ENCODE measurements around the gene NDOR1. TPM values are rescaled to one million over a fixed set of nuclear protein-coding genes. Genes with fewer than 3 reads are reported as not detected.

Gene NDOR1
- total and polyA plus RNA-seq, 2 donors (not counting 3 experiments of a cell fraction or from before 2014, with no cell fraction given), result 13.5 to 26.7 TPM

- H3K4me3 ChIP-seq (replicated peaks in 1 of 3; ENCODE audit: insufficient read depth in 1 of 3, low read depth in 1 of 3, low read length in 3 of 3), result peak overlapping the region; percentile 80 to 91 (median 82)
- H3K36me3 ChIP-seq (ENCODE audit: control insufficient read depth in 2 of 2, extremely low read depth in 1 of 2, insufficient read depth in 2 of 2, low read length in 2 of 2), result no peaks in the 10 kb centered on the region
- intact Hi-C loops (cut with micrococcal nuclease), result loop anchor here (1.0 to 2.0 kb wide), 6 partner anchors 13 to 101 kb away; partner anchors contain the start of genes TPRN and TUBB4B
- H3K27me3 ChIP-seq (ENCODE audit: control insufficient read depth in 2 of 2, insufficient read depth in 2 of 2, low read length in 2 of 2), result no peaks in the 10 kb centered on the region
- POLR2A ChIA-PET, result interaction anchor here (0.6 to 1.9 kb wide), 6 partner anchors 17 to 377 kb away, joined by 3 to 10 read pairs (median 6); partner anchors contain the start of genes TPRN and TUBB4B
- no peaks in the 10 kb centered on the region for H3K9me1 ChIP-seq (replicated peaks; ENCODE audit: control insufficient read depth, extremely low read depth, insufficient read depth, low read length)
- H2AFZ ChIP-seq (ENCODE audit: low read depth, low read length), result peak overlapping the region; percentile 95
- FAIRE-seq, result peak; percentile 96
- H3K9ac ChIP-seq (replicated peaks; ENCODE audit: extremely low read depth, insufficient read depth, low read length), result peak overlapping the region; percentile 70
- CTCF ChIA-PET, result interaction anchor here (0.6 to 6.3 kb wide), 12 partner anchors 8 to 105 kb away, joined by 3 to 63 read pairs (median 8); partner anchors contain the start of genes NDOR1, SSNA1 and TMEM203
- TF ChIP-seq GATA2 (IDR thresholded peaks at IDR 0.05; ENCODE audit: insufficient read depth, insufficient read length, low read depth, low read length) (no peak), MAX (IDR thresholded peaks at IDR 0.05; ENCODE audit: insufficient read depth, insufficient read length) (no peak), CTCF (IDR thresholded peaks at IDR 0.05; ENCODE audit: extremely low read depth in 1 of 2, insufficient read depth in 1 of 2, low read depth in 1 of 2, low read length in 2 of 2) (no peak), POLR2A (IDR thresholded peaks at IDR 0.05; ENCODE audit: low read depth, low read length) (peak; percentile 78), POLR2AphosphoS5 (IDR thresholded peaks at IDR 0.05; ENCODE audit: insufficient read depth, low read depth, low read length) (peak; percentile 88), EZH2 (IDR thresholded peaks at IDR 0.05; ENCODE audit: borderline replicate concordance, low read depth, low read length, severe bottlenecking) (no peak)
- peak; percentile 98 for DNase-seq (ENCODE audit: low read depth, low spot score)
- peak overlapping the region; percentile 68 for H3K27ac ChIP-seq (ENCODE audit: insufficient read depth, low read depth, low read length)
- H3K4me2 ChIP-seq (ENCODE audit: insufficient read depth, low read length), result peak overlapping the region; percentile 86
- H4K20me1 ChIP-seq (replicated peaks; ENCODE audit: control insufficient read depth, extremely low read depth, insufficient read depth, low read length), result no peaks in the 10 kb centered on the region
- peaks cover 18% of the 10 kb centered on the region for H3K4me1 ChIP-seq (ENCODE audit: control insufficient read depth, extremely low read depth, insufficient read depth, low read length)
- dilution Hi-C loops (cut with MboI; ENCODE audit: extremely low pct_ligation_motif_present, low sequenced_read_pairs), result no loop called here
- H3K79me2 ChIP-seq (ENCODE audit: control insufficient read depth, insufficient read depth, low read length), result no peaks in the 10 kb centered on the region
- TSS peak; percentile 95 for BruUV-seq (replicated peaks)
- H3K9me3 ChIP-seq (replicated peaks; ENCODE audit: control insufficient read depth, insufficient read depth, low read length), result no peaks in the 10 kb centered on the region
These were observed 17.8 kb downstream of the NDOR1 start for GRCh38 chr9:137223078-137223970.

All from endothelial cell of umbilical vein (primary cell).